ENCODE data around the gene ANKMY2.

DNA sequence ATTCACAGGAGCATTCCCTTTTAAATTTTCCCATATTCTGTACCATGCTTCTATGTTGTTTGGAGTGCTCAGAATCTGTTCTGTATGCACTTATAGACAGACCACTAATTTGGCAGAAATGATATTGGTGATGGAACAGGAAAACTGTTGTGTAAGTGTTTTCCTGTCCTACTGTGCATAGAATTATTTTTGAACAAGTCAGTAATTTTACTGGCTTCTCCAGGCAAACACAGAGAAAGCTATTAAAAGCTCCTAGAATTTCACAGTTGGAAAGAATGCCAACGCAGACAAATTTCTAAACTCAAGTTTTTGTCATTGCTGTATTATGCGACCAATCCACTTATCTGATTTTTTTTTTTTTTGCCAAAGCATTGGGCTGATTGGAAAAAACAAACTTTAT lies 55.7 kb downstream of the ANKMY2 start:
- TF ChIP-seq POLR2AphosphoS5 (IDR thresholded peaks at IDR 0.05; ENCODE audit: low read depth) (no peak), GABPA (IDR thresholded peaks at IDR 0.05; ENCODE audit: low read depth) (no peak)
- TF ChIP-seq, protein P1, sequence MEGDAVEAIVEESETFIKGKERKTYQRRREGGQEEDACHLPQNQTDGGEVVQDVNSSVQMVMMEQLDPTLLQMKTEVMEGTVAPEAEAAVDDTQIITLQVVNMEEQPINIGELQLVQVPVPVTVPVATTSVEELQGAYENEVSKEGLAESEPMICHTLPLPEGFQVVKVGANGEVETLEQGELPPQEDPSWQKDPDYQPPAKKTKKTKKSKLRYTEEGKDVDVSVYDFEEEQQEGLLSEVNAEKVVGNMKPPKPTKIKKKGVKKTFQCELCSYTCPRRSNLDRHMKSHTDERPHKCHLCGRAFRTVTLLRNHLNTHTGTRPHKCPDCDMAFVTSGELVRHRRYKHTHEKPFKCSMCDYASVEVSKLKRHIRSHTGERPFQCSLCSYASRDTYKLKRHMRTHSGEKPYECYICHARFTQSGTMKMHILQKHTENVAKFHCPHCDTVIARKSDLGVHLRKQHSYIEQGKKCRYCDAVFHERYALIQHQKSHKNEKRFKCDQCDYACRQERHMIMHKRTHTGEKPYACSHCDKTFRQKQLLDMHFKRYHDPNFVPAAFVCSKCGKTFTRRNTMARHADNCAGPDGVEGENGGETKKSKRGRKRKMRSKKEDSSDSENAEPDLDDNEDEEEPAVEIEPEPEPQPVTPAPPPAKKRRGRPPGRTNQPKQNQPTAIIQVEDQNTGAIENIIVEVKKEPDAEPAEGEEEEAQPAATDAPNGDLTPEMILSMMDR (IDR thresholded peaks at IDR 0.05; ENCODE audit: insufficient read depth, low read length): no peak
- TF ChIP-seq, protein P2, sequence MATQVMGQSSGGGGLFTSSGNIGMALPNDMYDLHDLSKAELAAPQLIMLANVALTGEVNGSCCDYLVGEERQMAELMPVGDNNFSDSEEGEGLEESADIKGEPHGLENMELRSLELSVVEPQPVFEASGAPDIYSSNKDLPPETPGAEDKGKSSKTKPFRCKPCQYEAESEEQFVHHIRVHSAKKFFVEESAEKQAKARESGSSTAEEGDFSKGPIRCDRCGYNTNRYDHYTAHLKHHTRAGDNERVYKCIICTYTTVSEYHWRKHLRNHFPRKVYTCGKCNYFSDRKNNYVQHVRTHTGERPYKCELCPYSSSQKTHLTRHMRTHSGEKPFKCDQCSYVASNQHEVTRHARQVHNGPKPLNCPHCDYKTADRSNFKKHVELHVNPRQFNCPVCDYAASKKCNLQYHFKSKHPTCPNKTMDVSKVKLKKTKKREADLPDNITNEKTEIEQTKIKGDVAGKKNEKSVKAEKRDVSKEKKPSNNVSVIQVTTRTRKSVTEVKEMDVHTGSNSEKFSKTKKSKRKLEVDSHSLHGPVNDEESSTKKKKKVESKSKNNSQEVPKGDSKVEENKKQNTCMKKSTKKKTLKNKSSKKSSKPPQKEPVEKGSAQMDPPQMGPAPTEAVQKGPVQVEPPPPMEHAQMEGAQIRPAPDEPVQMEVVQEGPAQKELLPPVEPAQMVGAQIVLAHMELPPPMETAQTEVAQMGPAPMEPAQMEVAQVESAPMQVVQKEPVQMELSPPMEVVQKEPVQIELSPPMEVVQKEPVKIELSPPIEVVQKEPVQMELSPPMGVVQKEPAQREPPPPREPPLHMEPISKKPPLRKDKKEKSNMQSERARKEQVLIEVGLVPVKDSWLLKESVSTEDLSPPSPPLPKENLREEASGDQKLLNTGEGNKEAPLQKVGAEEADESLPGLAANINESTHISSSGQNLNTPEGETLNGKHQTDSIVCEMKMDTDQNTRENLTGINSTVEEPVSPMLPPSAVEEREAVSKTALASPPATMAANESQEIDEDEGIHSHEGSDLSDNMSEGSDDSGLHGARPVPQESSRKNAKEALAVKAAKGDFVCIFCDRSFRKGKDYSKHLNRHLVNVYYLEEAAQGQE (IDR thresholded peaks at IDR 0.05; ENCODE audit: insufficient replicate concordance, low read depth): no peak

All from HL-60 (cell line).